Metanephros (tissue), 2 donors: Measurements from ENCODE around the gene SPTB. TPM values are rescaled to one million over a fixed set of nuclear protein-coding genes. Genes with fewer than 3 reads are reported as not detected.

Source experiments
- small RNA-seq: library from RNA; depleted of rRNA; stranded (forward); fragments of <200 nt; gene quantifications from one replicate; pipeline ENCODE3, GENCODE V24; 2014; ENCODE audit warnings: low replicate concordance
- total RNA-seq: library from RNA; depleted of rRNA; stranded (reverse); fragments of >200 nt; gene quantifications from one replicate; pipeline ENCODE4 v1.2.3, GENCODE V29; 2014

SPTB gene
- total RNA-seq: 89.3 TPM

DNA sequence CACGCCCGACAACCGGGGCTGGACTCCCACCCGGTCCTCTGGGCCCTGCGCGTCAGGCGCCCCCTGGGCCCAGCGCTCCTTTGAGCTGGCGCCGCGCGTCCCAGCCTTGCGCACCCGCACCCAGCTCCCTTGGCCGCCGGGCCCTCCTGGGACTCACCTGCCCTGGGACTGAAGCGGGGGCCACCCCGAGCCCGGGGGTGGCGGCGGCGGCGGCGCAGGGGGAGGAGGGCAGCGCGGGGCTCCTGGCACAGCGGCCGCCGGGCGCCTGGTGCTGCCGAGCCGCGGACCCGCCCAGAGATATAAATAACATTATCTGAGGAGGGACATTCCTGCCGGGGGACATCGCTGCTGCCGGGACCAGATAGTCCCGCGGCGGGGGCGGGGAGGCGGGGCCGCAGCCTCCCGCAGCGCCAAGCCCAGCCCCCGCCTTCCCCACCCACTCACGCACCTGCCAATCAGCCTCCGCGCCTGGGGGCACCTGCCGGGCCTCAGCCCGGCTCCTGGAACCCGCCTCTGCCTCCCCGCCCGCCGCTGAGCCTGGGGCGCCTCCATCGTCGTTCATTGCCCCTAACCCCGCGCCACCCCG is at the start of gene SPTB:
Gene SPTB, minus strand, starts transcription at position 273 of the 586 bp plus-strand sequence. CDS start 56,813 bp downstream, outside the sequence.

DNA sequence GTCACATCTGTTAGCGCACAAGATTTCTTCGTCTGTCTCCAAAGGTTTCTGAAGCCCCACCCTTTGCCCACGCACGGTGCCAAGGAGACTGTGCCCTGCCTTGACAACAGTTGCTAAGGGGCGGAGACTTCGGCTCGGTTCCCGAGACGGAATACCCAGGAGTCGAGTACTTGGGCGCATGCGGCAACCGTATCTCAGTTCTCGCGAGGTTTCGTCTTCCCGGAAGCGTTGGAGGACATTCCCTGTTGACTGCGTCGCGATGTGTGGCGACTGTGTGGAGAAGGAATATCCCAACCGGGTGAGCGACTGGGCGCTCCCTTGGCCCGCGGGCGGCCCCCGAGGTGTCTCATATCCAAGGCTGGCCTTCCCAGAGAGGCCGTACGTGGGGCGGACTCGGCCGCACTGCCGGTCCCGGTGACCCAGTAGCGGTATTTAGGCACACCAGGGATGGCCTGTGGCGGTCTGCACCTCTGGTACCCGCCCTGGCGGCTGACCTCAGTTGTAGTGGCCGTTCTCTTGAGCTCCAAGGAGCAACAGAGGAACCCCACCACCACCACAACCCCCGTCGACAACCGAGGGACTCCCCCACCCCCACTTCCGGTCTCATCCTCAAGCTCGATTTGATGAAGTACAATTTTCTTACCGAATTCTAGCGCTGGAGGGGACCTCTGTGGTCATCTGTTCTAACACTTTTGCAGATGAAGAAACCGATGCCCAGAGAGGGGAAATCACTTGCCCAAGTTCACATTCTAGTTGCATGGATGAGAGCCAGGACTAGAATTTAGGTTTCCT is 34.7 kb upstream of the SPTB start, which contains the start of gene CHURC1:
Gene CHURC1, plus strand, starts transcription at position 219 of the 792 bp plus-strand sequence. Its CDS starts 41 bp downstream, at position 260.

DNA sequence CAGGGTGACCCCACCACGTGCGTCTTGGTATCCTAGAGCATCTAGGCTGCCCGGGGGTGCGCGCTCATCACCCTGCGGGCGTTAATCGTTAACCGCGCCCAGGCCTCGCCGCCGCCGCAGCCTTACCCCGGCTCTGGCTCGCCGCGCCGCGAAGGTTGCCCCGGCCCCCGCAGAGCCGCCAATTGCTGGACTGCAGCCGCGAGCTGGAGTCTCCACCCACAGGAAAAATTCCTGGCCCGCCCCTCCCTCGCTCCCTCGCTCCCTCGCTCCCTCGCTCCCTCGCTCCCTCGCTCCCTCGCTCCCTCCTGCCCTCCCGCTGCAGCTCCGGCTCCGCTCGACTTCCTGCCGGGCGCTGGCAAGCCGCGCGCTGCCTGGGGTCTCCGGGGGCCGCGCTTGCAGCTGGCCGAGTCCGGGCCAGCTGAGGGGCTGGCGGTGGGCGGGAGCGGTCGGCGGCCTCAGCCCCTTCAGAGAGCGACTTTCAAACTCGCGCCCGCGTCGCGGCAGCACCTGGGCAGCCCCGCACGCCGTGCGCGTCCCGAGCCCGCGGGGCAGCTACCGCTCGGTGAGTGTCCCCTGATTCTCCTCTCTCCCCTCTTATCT is 175.5 kb downstream of the SPTB start, which contains the start of gene PLEKHG3:
Gene PLEKHG3, plus strand, starts transcription at position 282 of the 600 bp plus-strand sequence. CDS start 23,208 bp downstream, outside the sequence.

Small RNA genes within 50 kb of the gene (small RNA-seq; reads per million reads assigned to genes)
- not detected for gene RPPH1-2P

Other genes starting within 250 kb of the SPTB start
- 108 TPM for gene PLEKHG3, start 175.5 kb downstream of the SPTB start, total RNA-seq
- 39.7 TPM for gene CHURC1, start 34.5 kb upstream of the SPTB start, total RNA-seq
- gene GPX2, start 62.8 kb upstream of the SPTB start, total RNA-seq: 2.5 TPM
- 6.5 TPM for gene RAB15, start 92.4 kb upstream of the SPTB start, total RNA-seq
- gene FNTB, start 107.0 kb upstream of the SPTB start, total RNA-seq: 28.1 TPM
- 38.5 TPM for gene MAX, start 222.6 kb upstream of the SPTB start, total RNA-seq